ENCODE results near the gene GLYR1. TPM values are rescaled to one million over a fixed set of nuclear protein-coding genes. Genes with fewer than 3 reads are reported as not detected.

GLYR1 gene
- total RNA-seq, 1 donor from 2014 or later, result 133 TPM

GRCh38 chr16:4864728-4865127 is 17.6 kb upstream of the GLYR1 start:
- TF ChIP-seq CTCF (conservative IDR thresholded peaks at IDR 0.05), result no peak
- DNase-seq (ENCODE audit: low read depth, low spot score), result no peak
- Mint-ChIP-seq H3K9me3 (no peaks in the 10 kb centered on the region), H3K36me3 (ENCODE audit: low read depth) (peaks cover 10% of the 10 kb centered on the region), H3K4me1 (no peaks in the 10 kb centered on the region), H3K27me3 (ENCODE audit: low read depth) (no peaks in the 10 kb centered on the region), H3K27ac (ENCODE audit: unreplicated experiment) (no peak overlapping the region), H3K4me3 (no peak overlapping the region)

- peaks cover 3% of the 10 kb centered on the region for H3K36me3 Mint-ChIP-seq (ENCODE audit: low read depth)
- no peak for DNase-seq (ENCODE audit: low read depth, low spot score)
- no peaks in the 10 kb centered on the region for H3K27me3 Mint-ChIP-seq (ENCODE audit: low read depth)
- H3K4me3 Mint-ChIP-seq, result no peak overlapping the region
- H3K9me3 Mint-ChIP-seq, result no peaks in the 10 kb centered on the region
- TF ChIP-seq CTCF (conservative IDR thresholded peaks at IDR 0.05), result no peak
- no peak overlapping the region for H3K27ac Mint-ChIP-seq (ENCODE audit: unreplicated experiment)
- no peaks in the 10 kb centered on the region for H3K4me1 Mint-ChIP-seq
Observed at GRCh38 chr16:4862639-4863038, 15.6 kb upstream of the GLYR1 start.

GRCh38 chr16:4860727-4861342 is 13.7 kb upstream of the GLYR1 start:
- H3K36me3 Mint-ChIP-seq (ENCODE audit: low read depth), result peaks cover 5% of the 10 kb centered on the region
- no peaks in the 10 kb centered on the region for H3K27me3 Mint-ChIP-seq (ENCODE audit: low read depth)
- DNase-seq (ENCODE audit: low read depth, low spot score), result no peak
- no peaks in the 10 kb centered on the region for H3K9me3 Mint-ChIP-seq
- no peak overlapping the region for H3K27ac Mint-ChIP-seq (ENCODE audit: unreplicated experiment)
- H3K4me1 Mint-ChIP-seq, result no peaks in the 10 kb centered on the region
- no peak for TF ChIP-seq CTCF (conservative IDR thresholded peaks at IDR 0.05)
- H3K4me3 Mint-ChIP-seq, result no peak overlapping the region

GRCh38 chr16:4859900-4860255 is 12.8 kb upstream of the GLYR1 start:
- no peak for DNase-seq (ENCODE audit: low read depth, low spot score)
- TF ChIP-seq CTCF (conservative IDR thresholded peaks at IDR 0.05), result no peak
- Mint-ChIP-seq H3K27ac (ENCODE audit: unreplicated experiment) (no peak overlapping the region), H3K4me1 (no peaks in the 10 kb centered on the region), H3K4me3 (peak overlapping the region; percentile 4), H3K36me3 (ENCODE audit: low read depth) (peaks cover 5% of the 10 kb centered on the region), H3K27me3 (ENCODE audit: low read depth) (no peaks in the 10 kb centered on the region), H3K9me3 (no peaks in the 10 kb centered on the region)

- TF ChIP-seq CTCF (conservative IDR thresholded peaks at IDR 0.05), result no peak
- Mint-ChIP-seq H3K27me3 (ENCODE audit: low read depth) (no peaks in the 10 kb centered on the region), H3K4me1 (no peaks in the 10 kb centered on the region), H3K36me3 (ENCODE audit: low read depth) (peaks cover 5% of the 10 kb centered on the region), H3K27ac (ENCODE audit: unreplicated experiment) (no peak overlapping the region), H3K9me3 (no peaks in the 10 kb centered on the region), H3K4me3 (no peak overlapping the region)
- no peak for DNase-seq (ENCODE audit: low read depth, low spot score)
Observed at GRCh38 chr16:4859190-4859899, 12.3 kb upstream of the GLYR1 start.
